GM19438 (cell line): ENCODE results near the gene CCDC88B.

Experiments used
- ATAC-seq: cut with Tn5 transposase; IDR thresholded peaks from one replicate; pipeline ENCODE4 v1.9.1; 2021; ENCODE audit warnings: low read depth; ENCODE audit not compliant: unreplicated experiment

The CCDC88B gene

DNA sequence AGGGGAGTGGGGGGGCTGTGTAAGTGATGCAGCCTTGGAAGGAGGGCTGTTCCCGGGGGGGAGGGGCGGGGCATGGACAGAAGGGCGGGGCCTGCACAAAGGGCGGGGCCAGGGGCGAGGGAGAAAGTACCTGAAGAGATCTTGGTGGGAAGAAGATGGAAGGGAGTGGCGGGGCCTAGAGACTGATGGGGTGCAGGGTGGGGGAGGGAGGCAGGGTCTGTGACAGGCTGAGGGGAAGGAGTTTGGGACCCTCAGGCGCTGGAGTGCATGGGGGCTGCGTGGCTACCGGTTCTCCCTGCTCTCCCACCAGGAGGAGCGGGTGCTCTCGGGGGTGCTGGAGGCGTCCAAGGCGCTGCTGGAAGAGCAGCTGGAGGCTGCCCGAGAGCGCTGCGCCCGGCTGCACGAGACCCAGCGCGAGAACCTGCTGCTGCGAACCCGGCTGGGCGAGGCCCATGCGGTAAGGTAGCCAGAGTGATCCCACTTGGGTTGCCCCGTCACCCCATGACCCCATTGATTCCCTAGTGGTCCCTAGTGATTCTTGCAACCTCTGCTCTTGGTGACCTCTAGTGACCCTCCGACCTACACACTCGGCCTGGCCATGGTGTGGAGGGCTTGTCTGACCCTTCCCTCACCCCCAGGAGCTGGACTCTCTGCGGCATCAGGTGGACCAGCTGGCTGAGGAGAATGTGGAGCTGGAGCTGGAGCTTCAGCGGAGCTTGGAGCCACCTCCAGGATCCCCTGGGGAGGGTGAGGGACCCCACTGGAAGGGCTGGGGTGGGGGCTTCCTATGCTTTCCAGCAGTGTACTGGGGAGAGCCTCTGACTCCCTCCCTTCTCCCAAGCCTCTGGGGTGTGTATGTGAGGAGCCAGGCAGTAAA is 3.1 kb downstream of the CCDC88B start:
- no peak for ATAC-seq

DNA sequence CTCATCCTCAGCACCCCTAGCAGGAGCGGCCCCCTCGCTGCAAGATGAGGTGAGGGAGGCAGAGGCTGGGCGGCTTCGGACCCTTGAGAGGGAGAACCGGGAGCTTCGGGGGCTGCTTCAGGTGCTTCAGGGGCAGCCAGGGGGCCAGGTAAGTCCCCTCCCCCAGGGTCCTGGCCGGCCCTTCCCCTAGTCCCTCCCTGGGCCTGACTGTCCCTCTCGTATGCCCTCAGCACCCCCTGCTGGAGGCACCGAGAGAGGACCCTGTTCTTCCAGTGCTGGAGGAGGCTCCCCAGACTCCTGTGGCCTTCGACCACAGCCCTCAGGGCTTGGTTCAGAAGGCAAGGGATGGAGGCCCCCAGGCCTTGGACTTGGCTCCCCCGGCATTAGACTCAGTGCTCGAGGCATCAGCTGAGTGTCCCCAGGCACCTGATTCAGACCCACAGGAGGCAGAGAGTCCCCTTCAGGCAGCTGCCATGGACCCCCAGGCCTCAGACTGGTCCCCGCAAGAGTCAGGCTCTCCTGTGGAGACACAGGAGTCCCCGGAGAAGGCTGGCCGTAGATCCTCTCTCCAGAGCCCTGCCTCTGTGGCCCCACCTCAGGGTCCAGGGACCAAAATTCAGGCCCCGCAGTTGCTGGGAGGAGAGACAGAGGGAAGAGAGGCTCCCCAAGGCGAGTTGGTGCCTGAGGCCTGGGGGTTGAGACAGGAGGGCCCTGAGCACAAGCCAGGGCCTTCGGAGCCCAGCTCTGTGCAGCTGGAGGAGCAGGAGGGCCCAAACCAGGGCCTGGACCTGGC is 4.0 kb downstream of the CCDC88B start:
- ATAC-seq = no peak

DNA sequence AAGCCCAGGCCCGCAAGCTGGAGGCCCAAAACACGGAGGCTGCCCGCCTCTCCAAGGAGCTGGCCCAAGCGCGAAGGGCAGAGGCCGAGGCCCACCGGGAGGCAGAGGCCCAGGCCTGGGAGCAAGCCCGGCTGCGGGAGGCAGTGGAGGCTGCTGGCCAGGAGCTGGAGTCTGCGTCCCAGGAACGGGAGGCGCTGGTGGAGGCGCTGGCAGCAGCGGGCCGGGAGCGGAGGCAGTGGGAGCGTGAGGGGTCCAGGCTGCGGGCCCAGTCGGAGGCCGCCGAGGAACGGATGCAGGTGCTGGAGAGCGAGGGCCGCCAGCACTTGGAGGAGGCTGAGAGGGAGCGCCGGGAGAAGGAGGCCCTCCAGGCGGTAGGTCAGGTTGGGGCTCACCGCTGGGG is 4.8 kb downstream of the CCDC88B start:
- ATAC-seq = no peak

DNA sequence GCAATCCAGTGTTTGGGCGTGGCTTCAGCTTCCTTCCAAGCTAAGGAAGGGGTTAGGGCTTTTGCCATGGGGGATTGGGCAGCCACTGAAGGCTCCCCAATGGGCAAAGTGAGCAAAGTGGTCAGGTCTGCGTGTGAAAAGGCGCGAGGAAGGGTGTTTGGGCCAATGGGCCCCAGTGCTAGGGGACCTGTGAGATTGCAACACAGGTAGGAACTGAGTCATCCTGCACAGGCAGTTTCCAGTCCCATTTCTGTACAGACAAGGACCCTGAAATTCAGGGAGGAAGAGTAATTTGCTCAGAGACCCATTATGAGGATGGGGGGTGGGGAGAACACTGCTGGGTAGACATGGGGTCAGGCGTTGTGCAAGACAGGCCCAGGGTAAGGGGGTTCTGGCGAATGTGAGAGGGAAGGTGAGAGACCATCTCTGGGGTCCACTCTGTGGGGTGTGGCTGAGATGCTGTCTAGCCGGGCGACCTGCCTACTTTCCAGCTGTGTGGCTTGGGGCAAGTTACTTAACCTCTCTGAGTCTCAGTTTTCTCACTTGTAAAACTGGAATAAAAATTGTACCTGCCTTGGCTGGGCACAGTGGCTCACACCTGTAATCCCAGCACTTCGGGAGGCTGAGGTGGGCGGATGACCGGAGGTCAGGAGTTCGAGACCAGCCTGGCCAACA is 7.3 kb downstream of the CCDC88B start:
- no peak for ATAC-seq

DNA sequence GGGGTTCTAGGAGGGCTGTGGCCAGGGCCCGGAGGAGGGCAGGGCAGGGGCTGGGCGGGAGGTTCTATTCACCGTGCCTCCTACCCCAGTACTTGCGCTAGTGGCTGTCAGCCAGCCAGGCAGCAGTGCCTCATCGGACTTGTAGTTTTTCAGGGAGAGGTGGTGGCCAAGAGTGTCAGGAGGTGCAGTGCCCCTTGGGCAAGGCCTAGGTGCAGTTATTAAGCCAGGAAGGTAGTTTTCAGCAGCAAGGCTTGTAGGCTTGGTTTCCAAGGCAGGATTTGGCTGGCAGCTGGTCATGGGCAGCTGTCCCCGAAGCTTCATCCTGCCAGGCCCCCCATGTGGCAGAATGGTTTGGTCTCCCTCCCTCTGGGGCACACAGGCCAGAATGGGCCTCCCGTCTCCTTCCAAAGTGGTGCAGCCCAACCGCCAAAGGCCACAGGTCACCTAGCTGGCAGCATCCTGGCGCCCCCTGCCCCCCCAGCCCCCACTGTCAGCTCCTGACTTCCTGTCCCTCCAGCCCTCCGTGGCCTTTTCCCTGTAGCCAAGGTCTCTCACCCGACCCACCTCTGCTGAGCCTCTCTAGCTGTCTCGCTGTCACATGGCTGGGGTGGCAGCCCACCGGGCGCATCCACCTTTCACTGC is 8.5 kb downstream of the CCDC88B start:
- no peak for ATAC-seq

DNA sequence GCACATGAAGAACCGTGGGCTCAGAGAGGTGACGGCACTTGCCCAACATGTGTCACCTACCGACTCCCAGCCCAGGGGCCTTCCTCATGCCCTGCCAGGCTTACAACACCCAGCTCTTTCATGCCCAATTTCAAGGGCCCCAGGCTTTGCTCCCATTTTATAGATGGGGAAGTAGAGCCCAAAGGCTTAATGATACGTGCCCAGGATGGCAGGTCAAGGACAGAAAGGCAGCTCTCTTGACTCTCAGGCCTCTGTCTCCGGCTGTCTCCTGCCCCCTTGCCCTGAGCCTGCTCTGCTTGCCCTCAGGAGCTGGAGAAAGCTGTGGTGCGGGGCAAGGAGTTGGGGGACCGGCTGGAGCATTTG is 9.0 kb downstream of the CCDC88B start:
- ATAC-seq = no peak

DNA sequence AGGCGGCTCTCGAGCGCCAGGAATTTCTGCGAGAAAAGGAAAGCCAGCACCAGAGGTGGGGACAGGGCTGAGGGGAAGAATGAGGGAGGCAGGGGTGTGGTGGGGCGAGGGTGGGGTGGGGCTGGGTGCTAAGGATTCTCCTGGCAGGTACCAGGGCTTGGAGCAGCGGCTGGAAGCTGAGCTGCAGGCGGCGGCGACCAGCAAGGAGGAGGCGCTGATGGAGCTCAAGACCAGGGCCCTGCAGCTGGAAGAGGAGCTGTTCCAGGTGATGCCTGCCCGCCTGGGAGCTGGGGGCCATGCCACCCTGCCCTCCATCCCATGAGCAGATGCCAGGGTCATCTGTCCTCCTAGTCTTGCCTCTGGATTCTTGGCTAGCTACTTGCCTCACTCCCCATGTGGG is 9.4 kb downstream of the CCDC88B start:
- no peak for ATAC-seq

DNA sequence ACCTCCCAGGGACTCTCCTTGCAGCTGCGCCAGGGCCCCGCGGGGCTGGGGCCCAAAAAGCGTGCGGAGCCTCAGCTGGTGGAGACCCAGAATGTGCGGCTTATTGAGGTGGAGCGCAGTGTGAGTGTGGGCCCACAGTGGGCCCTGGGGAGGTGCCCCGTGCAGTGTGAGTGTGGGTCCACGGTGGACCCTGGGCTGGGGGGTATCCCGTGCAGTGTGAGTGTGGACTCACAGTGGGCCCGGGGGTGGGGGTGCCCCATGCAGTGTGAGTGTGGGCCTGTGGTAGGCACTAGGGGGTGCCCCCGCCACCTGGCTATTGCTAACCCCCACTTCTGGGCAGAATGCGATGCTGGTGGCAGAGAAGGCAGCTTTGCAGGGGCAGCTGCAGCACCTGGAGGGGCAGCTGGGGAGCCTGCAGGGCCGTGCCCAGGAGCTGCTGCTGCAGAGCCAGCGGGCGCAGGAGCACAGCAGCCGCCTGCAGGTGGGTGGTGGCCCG is 11.2 kb downstream of the CCDC88B start:
- no peak for ATAC-seq

DNA sequence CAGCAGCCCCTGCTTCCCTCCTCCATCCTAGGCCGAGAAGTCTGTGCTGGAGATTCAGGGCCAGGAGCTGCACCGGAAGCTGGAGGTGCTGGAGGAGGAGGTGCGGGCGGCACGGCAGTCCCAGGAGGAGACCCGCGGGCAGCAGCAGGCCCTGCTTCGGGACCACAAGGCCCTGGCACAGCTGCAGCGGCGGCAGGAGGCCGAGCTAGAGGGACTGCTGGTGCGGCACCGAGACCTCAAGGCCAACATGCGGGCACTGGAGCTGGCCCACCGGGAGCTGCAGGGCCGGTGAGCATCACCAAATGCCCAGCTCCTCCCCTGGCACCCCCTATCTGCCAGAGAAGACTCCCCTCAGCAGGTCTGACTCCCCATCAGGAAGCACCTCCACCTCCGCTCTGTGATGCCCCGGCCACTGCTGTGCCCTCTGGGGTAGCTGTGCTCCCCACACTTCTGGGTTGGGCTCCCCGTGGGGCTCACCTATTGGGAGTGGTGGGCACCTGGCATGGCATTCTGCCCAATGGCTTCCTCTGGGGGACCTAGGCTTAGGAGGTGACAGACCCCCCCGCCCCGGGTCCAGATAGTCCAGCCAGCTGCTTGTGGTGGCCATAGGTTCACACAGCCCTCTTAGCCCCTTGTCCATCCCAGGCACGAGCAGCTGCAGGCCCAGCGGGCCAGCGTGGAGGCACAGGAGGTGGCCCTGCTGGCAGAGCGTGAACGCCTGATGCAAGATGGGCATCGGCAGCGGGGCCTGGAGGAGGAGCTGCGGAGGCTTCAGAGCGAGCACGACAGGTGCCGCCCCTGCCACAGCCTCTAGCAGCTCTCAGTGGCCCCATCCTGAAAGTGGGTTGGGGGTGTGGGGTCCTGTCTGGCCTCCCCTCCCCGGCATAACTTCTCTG is 12.3 kb downstream of the CCDC88B start:
- no peak for ATAC-seq

DNA sequence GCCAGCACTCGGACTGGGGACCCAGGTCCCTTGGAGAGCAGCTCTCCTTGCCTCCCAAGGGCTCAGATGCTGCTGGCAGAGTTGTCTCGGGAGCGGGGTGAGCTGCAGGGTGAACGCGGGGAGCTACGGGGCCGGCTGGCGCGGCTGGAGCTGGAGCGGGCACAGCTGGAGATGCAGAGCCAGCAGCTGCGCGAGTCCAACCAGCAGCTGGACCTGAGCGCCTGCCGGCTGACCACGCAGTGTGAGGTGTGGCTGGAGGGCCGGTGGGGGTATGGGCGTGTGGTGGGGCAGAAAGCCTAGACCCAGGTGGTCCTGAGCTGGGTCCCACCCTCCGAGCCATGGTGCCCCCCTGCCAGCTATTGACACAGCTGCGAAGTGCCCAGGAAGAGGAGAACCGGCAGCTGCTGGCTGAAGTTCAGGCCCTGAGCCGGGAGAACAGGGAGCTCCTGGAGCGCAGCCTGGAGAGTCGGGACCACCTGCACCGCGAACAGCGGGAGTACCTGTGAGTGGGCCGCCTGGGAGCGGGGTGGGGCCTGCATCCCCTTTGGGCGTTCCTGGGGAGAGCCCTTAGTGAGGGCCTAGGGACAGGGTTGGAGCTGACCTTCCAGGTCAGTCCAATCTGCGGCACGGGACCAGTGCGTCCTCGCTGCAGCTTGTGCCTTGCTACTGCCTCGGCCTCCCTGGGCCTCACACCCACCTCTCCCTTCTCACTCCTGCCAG is 13.2 kb downstream of the CCDC88B start:
- no peak for ATAC-seq

DNA sequence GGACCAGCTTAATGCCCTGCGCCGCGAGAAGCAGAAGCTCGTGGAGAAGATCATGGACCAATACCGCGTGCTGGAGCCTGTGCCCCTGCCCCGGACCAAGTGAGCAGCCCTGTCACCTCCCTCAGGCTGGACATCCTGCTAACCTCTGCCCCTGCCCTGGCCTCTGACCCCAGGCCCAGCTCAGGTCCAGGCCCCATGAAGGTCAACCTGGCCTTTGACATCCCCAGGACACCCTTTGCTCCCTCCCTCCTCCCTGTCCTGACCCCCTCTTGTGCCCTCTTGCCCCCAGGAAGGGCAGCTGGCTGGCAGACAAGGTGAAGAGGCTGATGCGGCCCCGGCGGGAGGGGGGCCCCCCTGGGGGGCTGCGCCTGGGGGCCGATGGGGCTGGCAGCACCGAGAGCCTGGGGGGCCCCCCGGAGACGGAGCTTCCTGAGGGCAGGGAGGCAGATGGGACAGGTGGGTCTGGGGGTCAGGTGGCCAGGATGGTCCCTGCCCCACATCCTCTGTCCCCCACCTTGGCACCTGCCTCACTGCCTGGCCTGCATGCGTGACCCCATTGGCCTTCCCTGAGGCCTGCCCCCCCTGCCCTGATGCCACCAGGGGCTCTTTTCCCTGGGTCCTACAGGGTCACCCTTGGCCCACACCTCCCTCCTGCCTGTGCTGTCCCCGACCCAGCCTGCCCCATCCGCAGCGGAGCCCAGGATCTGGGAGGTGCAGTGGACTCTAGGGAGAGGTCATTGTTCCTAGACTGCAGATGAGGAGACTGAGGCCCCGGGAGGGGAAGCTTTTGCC is 13.9 kb downstream of the CCDC88B start:
- no peak for ATAC-seq

DNA sequence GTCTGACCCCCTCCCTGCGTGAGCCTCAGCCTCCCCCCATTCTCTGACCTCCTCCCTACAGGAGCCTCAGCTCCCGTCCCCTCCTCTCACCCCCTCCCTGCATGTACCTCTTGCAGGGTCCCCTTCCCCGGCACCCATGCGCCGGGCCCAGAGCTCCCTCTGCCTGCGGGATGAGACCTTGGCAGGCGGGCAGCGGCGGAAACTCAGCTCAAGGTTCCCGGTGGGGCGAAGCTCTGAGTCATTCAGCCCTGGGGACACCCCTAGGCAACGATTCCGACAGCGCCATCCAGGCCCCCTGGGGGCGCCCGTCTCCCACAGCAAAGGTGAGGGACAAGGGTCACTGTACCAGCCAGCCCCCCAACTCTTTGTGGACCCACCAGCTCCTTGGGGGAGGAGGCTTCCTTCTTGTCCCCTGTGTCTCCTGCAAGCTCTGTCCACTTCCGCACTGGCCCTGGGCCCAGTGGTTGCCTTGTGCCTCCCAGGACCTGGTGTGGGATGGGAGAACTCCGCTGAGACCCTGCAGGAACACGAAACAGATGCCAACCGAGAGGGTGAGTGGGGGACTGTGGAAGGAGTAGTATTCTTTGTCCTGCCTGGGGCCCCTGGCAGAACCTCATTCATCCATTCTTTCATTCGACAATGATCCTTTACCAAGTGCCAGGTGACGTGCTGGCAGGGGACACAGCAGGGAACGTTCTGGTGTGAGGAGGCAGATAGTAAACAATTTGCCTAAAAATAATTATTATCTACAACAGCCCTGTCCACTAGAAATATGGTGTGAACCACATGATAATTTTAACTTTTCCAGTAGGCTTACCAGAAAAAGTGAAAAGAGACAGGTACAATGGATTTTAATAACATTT is 15.3 kb downstream of the CCDC88B start:
- ATAC-seq = no peak

DNA sequence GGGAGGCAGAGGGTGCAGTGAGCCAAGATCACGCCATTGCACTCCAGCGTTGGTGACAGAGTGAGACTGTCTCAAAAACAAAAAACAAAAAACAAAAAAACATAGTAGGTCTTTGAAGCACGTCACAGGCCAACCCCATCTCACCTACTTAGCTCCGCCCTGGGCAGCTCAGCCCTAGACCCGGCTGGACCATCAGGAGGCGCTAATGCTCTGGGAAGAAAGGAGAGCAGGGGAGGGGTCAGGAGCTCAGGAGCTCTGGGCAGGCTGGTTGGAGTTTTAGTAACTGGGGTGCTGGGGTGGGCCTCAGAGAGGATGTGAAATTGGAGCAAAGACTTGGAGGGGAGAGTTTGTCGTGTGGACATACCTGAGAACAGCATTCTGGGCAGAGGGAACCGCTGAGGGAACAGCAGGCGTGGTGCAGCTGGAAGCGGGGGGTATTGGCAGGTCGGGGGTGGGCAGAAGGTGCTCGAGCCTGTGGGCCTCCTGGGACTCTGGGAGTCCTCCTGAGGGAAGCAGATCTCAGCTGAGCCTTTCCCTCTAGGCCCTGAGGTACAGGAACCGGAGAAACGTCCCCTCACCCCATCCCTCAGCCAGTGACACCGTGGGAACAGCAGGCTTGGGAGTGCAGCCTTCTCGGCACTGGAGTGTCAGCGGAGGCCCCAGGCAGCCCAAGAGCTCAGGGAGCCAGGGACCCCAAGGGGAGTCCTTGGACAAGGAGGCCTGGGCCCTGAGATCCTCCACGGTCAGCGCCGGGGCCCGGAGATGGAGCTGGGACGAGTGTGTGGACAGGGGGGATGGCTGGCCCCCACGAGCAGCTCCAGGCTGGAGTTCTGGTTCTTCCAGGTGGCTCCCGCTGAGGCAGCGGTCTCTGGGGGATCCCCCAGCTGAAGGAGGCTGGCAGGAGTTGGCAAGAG is 16.8 kb downstream of the CCDC88B start:
- ATAC-seq = no peak

DNA sequence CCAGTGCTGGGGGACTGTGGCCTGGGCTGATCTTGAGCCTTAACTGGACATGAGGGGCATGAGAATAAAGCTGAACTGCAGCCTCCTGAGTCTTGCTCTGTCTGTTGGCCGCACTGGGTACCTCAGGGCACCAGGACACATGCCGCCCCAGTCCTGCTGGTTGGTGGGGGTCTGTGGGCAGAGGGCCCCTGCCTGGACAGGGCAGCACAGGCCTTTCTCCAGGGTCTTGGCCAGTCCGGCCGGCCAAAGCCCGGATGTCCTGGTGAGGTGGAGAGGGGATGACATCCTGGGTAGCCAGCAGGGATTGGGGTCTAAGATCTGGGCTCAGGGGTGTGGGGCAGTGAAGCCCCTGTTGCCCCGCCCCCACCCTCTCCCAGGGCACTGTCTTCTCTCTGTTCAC is 17.4 kb downstream of the CCDC88B start:
- no peak for ATAC-seq

DNA sequence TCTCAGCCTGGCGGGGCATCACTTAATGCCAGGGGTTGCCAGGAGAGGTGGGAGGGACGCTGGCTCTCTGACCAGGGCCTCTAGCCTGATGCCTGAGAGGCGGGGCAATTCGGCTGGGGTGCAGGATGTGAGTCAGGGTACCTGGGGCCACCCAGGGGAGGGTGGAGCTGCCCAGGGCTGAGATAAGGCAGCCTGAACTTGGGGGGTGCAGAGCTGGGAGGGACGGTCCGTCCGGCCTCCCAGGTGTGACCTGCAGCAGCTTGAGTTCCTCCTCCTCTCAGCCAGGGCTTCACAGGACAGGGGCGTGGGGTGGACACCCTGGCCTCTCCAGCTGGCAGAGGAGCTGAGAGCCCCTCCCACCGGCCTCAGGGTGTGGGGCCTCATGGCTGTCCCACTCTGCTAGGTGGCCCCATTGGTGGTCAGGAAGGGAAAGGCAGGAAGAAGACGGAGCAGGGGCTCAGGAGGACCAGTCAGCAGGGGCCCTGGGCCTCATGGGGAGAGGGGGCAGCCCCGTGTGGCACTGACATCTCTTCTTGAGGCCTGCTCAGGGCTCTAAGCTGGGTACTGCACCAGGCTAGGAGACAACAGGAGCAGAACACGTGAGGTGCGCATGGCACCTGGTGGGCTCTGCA is 18.0 kb downstream of the CCDC88B start:
- ATAC-seq = no peak

DNA sequence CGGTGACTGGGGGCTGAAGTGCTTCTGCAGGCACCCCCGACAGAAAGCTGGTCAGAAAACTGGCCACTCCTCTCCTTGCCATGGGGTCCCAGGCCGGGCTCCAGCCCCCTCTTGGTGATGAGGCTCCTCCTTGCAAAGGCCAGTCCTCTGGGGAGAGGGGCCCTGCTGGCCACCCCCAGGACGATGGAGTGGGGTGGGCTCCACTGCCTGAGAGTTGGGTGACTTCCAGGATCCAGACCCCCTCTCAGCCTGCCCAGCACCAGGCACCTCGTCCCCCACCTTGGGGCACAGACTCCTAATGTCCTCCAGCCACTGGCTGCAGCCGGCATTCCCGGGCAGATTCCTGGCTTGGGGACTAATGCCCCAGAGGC is 18.5 kb downstream of the CCDC88B start:
- ATAC-seq = no peak
